A673 (cell line): Measurements from ENCODE around the gene TSPEAR. TPM values are rescaled to one million over a fixed set of nuclear protein-coding genes. Genes with fewer than 3 reads are reported as not detected.
A peak's percentile ranks its signal among the peaks of the same experiment; 100 is the strongest.
"Not testable (repeated sequence)": the region's sequence is repeated elsewhere in the genome, so short reads cannot be mapped to it uniquely, and the experiment has no call there.

Experiments
- BruUV-seq: library from RNA; stranded (reverse); fragments of 400-500 nt; replicated peaks from 2 replicates; lab custom pipeline; 2021; lab: Mats Ljungman, UMichigan
- CTCF ChIA-PET: fragments of 300-600 bp; sonication (Branson Sonifier 250); formaldehyde crosslinking; loops from one replicate; lab custom pipeline; 2022; ENCODE audit warnings: antibody characterized with exemption; lab: Charles Lee
- POLR2A ChIA-PET: fragments of 300-600 bp; sonication (Branson Sonifier 250); formaldehyde crosslinking; loops from one replicate; lab custom pipeline; 2022; ENCODE audit warnings: antibody characterized with exemption; ENCODE audit not compliant: low non-redundant PET; lab: Charles Lee
- DNase-seq: peaks from one replicate; pipeline ENCODE4 v3.0.0-alpha.2; 2015; ENCODE audit warnings: low spot score
- H3K27ac ChIP-seq: fragments of 200-600 bp; sonication (generic); 2 replicates; pipeline ENCODE4 v1.5.1; 2016; ENCODE audit warnings: mixed run types, low read depth, mild to moderate bottlenecking, mixed read lengths, antibody characterized with exemption, low read length; ENCODE audit not compliant: poor library complexity, severe bottlenecking
- H3K27me3 ChIP-seq: fragments of 200-600 bp; sonication (generic); replicated peaks from 2 replicates; pipeline ENCODE4 v1.6.1; 2017; ENCODE audit warnings: mixed run types, low read depth, mild to moderate bottlenecking, mixed read lengths, antibody characterized with exemption, low read length; ENCODE audit not compliant: insufficient read depth, poor library complexity
- H3K36me3 ChIP-seq: fragments of 200-600 bp; sonication (generic); 2 replicates; pipeline ENCODE4 v1.6.1; 2016; ENCODE audit warnings: mixed run types, mild to moderate bottlenecking, mixed read lengths, antibody characterized with exemption, low read length; ENCODE audit not compliant: insufficient read depth, poor library complexity, severe bottlenecking
- H3K4me1 ChIP-seq: fragments of 200-600 bp; sonication (generic); 2 replicates; pipeline ENCODE4 v1.6.1; 2017; ENCODE audit warnings: mixed run types, mild to moderate bottlenecking, mixed read lengths, antibody characterized with exemption, low read length; ENCODE audit not compliant: insufficient read depth, poor library complexity, severe bottlenecking
- H3K4me3 ChIP-seq: fragments of 200-600 bp; sonication (generic); 2 replicates; pipeline ENCODE4 v1.5.1; 2016; ENCODE audit warnings: low read depth, mixed run types, mild to moderate bottlenecking, mixed read lengths, low read length; ENCODE audit not compliant: poor library complexity, severe bottlenecking
- H3K9me3 ChIP-seq: fragments of 200-600 bp; sonication (generic); 2 replicates; pipeline ENCODE4 v1.6.1; 2016; ENCODE audit warnings: mixed run types, low read depth, mild to moderate bottlenecking, mixed read lengths, antibody characterized with exemption, low read length; ENCODE audit not compliant: poor library complexity, severe bottlenecking
- CTCF ChIP-seq: fragments of 300-800, 200-600 bp; sonication (generic); conservative IDR thresholded peaks from 2 replicates; pipeline ENCODE4 v1.5.1; 2017; ENCODE audit warnings: low read depth, mild to moderate bottlenecking, antibody characterized with exemption, low read length, moderate library complexity, mixed read lengths
- EZH2 ChIP-seq: fragments of 200-600 bp; sonication (generic); IDR thresholded peaks from 2 replicates; pipeline ENCODE4 v1.6.1; 2017; ENCODE audit warnings: borderline replicate concordance, low read depth, mild to moderate bottlenecking, mixed read lengths, antibody characterized with exemption, low read length; ENCODE audit not compliant: poor library complexity, severe bottlenecking
- intact Hi-C: fragments of 100-400 bp; cut with micrococcal nuclease; formaldehyde crosslinking; loops from one replicate; pipeline ENCODE4 v1.10.0; 2022; ENCODE audit not compliant: unreplicated experiment
- total RNA-seq: library from RNA; stranded (reverse); gene quantifications from 2 replicates; pipeline ENCODE4 v1.2.3, GENCODE V29; 2021

Gene TSPEAR
- total RNA-seq, 1 experiment from 2014 or later = 8.3 TPM

DNA sequence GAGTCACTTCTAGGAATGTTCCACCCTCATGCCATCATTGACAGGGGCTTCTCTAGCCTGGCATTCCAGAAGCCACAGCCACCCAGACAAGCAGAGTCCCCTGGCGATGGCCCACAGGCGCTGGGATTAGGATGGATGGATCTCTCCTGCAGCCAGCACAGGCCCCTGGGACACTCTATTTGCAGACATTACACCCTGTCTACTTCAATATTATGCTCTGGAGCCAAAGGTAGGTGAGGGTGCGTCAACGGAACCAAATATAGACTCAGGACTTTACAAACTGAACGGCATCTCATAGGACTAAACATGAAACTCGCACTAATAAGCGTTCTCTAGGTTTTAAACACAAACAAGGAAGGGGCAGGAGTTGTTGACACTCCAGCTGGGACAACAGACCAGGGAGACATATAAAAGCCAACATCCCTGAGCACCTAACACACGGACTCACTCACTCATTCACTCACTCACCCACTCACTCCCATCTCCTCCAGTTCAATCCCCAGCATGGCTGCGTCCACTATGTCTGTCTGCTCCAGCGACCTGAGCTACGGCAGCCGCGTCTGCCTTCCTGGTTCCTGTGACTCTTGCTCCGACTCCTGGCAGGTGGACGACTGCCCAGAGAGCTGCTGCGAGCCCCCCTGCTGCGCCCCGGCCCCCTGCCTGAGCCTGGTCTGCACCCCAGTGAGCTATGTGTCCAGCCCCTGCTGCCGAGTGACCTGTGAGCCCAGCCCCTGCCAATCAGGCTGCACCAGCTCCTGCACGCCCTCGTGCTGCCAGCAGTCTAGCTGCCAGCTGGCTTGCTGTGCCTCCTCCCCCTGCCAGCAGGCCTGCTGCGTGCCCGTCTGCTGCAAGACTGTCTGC lies 111.0 kb downstream of the TSPEAR start, which contains the start of gene KRTAP10-7:
KRTAP10-7 (plus strand) TSS at position 480 of the 861 bp plus-strand sequence; CDS start at position 505, 25 bp downstream.
- DNase-seq, H3K36me3 ChIP-seq, H3K9me3 ChIP-seq, H3K27me3 ChIP-seq, H3K27ac ChIP-seq, BruUV-seq, POLR2A ChIA-PET, H3K4me1 ChIP-seq, H3K4me3 ChIP-seq: not testable (repeated sequence)
- CTCF ChIA-PET = interaction anchor here (0.6 kb wide), 1 partner anchor 123 kb away, joined by 3 read pairs; no protein-coding TSS in a partner anchor
- intact Hi-C loops = loop anchor here (10.0 kb wide), 1 partner anchor 56 kb away; the partner anchor contains the start of gene KRTAP10-1

GRCh38 chr21:44599264-44600029 lies 111.9 kb downstream of the TSPEAR start:
- DNase-seq = no peak
- intact Hi-C loops = loop anchor here (10.0 kb wide), 1 partner anchor 55 kb away; the partner anchor contains the start of gene KRTAP10-1
- TF ChIP-seq CTCF = no peak
- TF ChIP-seq EZH2 = no peak
- Histone ChIP-seq H3K4me1 (no peaks in the 10 kb centered on the region), H3K4me3 (no peak overlapping the region), H3K27ac (no peak overlapping the region), H3K27me3 (no peaks in the 10 kb centered on the region), H3K9me3 (peaks cover 3% of the 10 kb centered on the region), H3K36me3 (no peaks in the 10 kb centered on the region)
- ChIA-PET POLR2A (no interaction called here), CTCF (no interaction called here)
- BruUV-seq = no TSS peak

- no peaks in the 10 kb centered on the region for H3K27me3 ChIP-seq
- ChIA-PET CTCF (no interaction called here), POLR2A (no interaction called here)
- intact Hi-C loops = no loop called here
- no peak overlapping the region for H3K4me3 ChIP-seq
- peaks cover 3% of the 10 kb centered on the region for H3K9me3 ChIP-seq
- DNase-seq = peak; percentile 25
- H3K27ac ChIP-seq = no peak overlapping the region
- H3K36me3 ChIP-seq = no peaks in the 10 kb centered on the region
- no peaks in the 10 kb centered on the region for H3K4me1 ChIP-seq
- no TSS peak for BruUV-seq
- TF ChIP-seq EZH2 (no peak), CTCF (no peak)
These were observed 113.3 kb downstream of the TSPEAR start for GRCh38 chr21:44598061-44598460.
